ENCODE data around the gene ANKRD2. TPM values are rescaled to one million over a fixed set of nuclear protein-coding genes. Genes with fewer than 3 reads are reported as not detected.

The ANKRD2 gene
- total RNA-seq, 2 experiments from 2014 or later, result not detected

DNA sequence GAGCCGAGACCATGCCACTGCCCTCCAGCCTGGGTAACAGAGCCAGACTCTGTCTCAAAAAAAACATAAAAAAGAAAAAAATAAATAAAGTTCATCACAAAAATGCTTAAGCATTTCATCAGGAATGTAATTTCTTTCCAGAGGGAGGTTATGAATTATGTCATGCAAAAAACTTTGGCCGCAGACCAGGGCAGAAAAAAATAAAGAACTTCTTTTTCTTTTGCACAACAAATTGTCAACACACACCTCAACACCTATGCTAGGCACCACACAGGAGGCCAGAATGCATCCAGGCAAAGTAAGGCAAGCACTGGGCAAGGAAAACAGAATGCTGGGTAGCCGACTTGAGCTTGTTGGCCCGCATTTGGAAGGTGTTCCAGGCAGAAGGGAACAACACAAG, 20.8 kb downstream of the ANKRD2 start:
- no peak for TF ChIP-seq CTCF (IDR thresholded peaks at IDR 0.05)
- no peak overlapping the region for H3K27ac ChIP-seq (ENCODE audit: low read depth in 1 of 2, low read length in 2 of 2)
- no peaks in the 10 kb centered on the region for H3K9me3 Mint-ChIP-seq
- no peaks in the 10 kb centered on the region for H3K4me1 Mint-ChIP-seq (ENCODE audit: low read depth)
- ATAC-seq (ENCODE audit: poor library complexity), result no peak
- H3K4me3 Mint-ChIP-seq, result no peak overlapping the region
- H3K27ac Mint-ChIP-seq, result no peak overlapping the region
- H3K4me1 ChIP-seq (ENCODE audit: insufficient read depth, low read length), result no peaks in the 10 kb centered on the region
- no peak for DNase-seq
- POLR2A ChIA-PET, result no interaction called here
- CTCF ChIA-PET, result no interaction called here
- intact Hi-C loops (cut with DNase I, micrococcal nuclease), result no loop called here
- no peaks in the 10 kb centered on the region for H3K27me3 ChIP-seq (ENCODE audit: control insufficient read depth in 1 of 2, insufficient read depth in 2 of 2, low read length in 2 of 2)
- no peaks in the 10 kb centered on the region for H3K36me3 ChIP-seq (ENCODE audit: insufficient read depth, low read length)
- H3K27me3 Mint-ChIP-seq, result no peaks in the 10 kb centered on the region
- no peaks in the 10 kb centered on the region for H3K9me3 ChIP-seq (ENCODE audit: control insufficient read depth in 1 of 2, insufficient read depth in 1 of 2, low read length in 2 of 2)
- no peaks in the 10 kb centered on the region for H3K36me3 Mint-ChIP-seq (ENCODE audit: low read depth)
- H3K4me3 ChIP-seq (ENCODE audit: low read length), result no peak overlapping the region

GRCh38 chr10:97596101-97597082, 23.8 kb downstream of the ANKRD2 start:
- Histone ChIP-seq H3K27ac (ENCODE audit: low read depth in 1 of 2, low read length in 2 of 2) (no peak overlapping the region), H3K27me3 (ENCODE audit: control insufficient read depth in 1 of 2, insufficient read depth in 2 of 2, low read length in 2 of 2) (no peaks in the 10 kb centered on the region), H3K9me3 (ENCODE audit: control insufficient read depth in 1 of 2, insufficient read depth in 1 of 2, low read length in 2 of 2) (no peaks in the 10 kb centered on the region), H3K36me3 (ENCODE audit: insufficient read depth, low read length) (no peaks in the 10 kb centered on the region), H3K4me1 (ENCODE audit: insufficient read depth, low read length) (no peaks in the 10 kb centered on the region), H3K4me3 (ENCODE audit: low read length) (no peak overlapping the region)
- ChIA-PET POLR2A (no interaction called here), CTCF (no interaction called here)
- Mint-ChIP-seq H3K36me3 (ENCODE audit: low read depth) (no peaks in the 10 kb centered on the region), H3K27me3 (no peaks in the 10 kb centered on the region), H3K27ac (no peak overlapping the region), H3K4me1 (ENCODE audit: low read depth) (no peaks in the 10 kb centered on the region), H3K9me3 (no peaks in the 10 kb centered on the region), H3K4me3 (no peak overlapping the region)
- TF ChIP-seq CTCF (IDR thresholded peaks at IDR 0.05), result no peak
- intact Hi-C loops (cut with DNase I, micrococcal nuclease), result no loop called here
- no peak for ATAC-seq (ENCODE audit: poor library complexity)
- DNase-seq, result no peak

DNA sequence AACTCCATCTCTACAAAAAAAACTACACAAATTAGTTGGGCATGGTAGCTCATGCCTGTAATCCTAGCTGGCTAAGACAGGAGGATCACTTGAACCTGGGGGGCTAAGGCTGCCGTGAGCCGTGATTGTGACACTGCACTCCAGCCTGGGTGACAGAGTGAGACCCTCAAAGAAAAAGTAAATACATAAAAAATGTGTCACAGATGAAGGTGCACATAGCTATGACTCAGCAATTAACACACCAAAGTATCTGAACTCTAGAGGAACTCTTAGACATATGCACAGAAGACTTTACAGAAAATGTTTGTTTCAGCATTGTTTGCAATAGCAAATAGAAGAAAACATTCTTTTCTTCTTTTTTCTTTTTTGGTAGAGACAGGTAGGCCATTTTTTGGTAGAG, 25.2 kb downstream of the ANKRD2 start:
- no peaks in the 10 kb centered on the region for H3K27me3 Mint-ChIP-seq
- no peak for DNase-seq
- no peak overlapping the region for H3K27ac Mint-ChIP-seq
- H3K4me1 Mint-ChIP-seq (ENCODE audit: low read depth), result no peaks in the 10 kb centered on the region
- H3K27ac ChIP-seq (ENCODE audit: low read depth in 1 of 2, low read length in 2 of 2), result no peak overlapping the region
- no peaks in the 10 kb centered on the region for H3K27me3 ChIP-seq (ENCODE audit: control insufficient read depth in 1 of 2, insufficient read depth in 2 of 2, low read length in 2 of 2)
- no peak for TF ChIP-seq CTCF (IDR thresholded peaks at IDR 0.05)
- no peaks in the 10 kb centered on the region for H3K4me1 ChIP-seq (ENCODE audit: insufficient read depth, low read length)
- H3K4me3 ChIP-seq (ENCODE audit: low read length), result no peak overlapping the region
- H3K9me3 Mint-ChIP-seq, result no peaks in the 10 kb centered on the region
- CTCF ChIA-PET, result no interaction called here
- no peaks in the 10 kb centered on the region for H3K9me3 ChIP-seq (ENCODE audit: control insufficient read depth in 1 of 2, insufficient read depth in 1 of 2, low read length in 2 of 2)
- H3K36me3 ChIP-seq (ENCODE audit: insufficient read depth, low read length), result no peaks in the 10 kb centered on the region
- H3K4me3 Mint-ChIP-seq, result no peak overlapping the region
- intact Hi-C loops (cut with DNase I, micrococcal nuclease), result no loop called here
- H3K36me3 Mint-ChIP-seq (ENCODE audit: low read depth), result no peaks in the 10 kb centered on the region
- no peak for ATAC-seq (ENCODE audit: poor library complexity)
- POLR2A ChIA-PET, result interaction anchor here (0.6 kb wide), 1 partner anchor 108 kb away, joined by 3 read pairs; no protein-coding TSS in a partner anchor

Measured in CD4-positive, alpha-beta T cell (primary cell).